K562 (cell line): ENCODE results near the gene CCDC85C. TPM values are rescaled to one million over a fixed set of nuclear protein-coding genes. Genes with fewer than 3 reads are reported as not detected.

Source experiments
- CHD4 ChIP-seq: fragments of 200-600 bp; sonication (generic); IDR thresholded peaks from 3 replicates; pipeline ENCODE4 v1.6.1; 2012; ENCODE audit warnings: low read depth, mild to moderate bottlenecking, mixed read lengths, low read length, inconsistent platforms; ENCODE audit not compliant: insufficient read depth, insufficient replicate concordance, poor library complexity, severe bottlenecking
- COPS2 ChIP-seq: fragments of 450-650 bp; conservative IDR thresholded peaks from 2 replicates; pipeline ENCODE4 v1.6.1; 2016; ENCODE audit warnings: mild to moderate bottlenecking, moderate library complexity
- DMBX1 ChIP-seq: fragments of 250-450 bp; sonication (Bioruptor Pico); IDR thresholded peaks from 2 replicates; pipeline ENCODE4 v1.8.0; 2022; ENCODE audit warnings: inconsistent platforms, mild to moderate bottlenecking, moderate library complexity, borderline replicate concordance
- FUS ChIP-seq: fragments of 200-400 bp; formaldehyde crosslinking; optimal IDR thresholded peaks from 2 replicates; pipeline ENCODE3; 2017; ENCODE audit warnings: low read depth, low read length
- HMGXB4 ChIP-seq: sonication (generic); formaldehyde crosslinking; IDR thresholded peaks from 2 replicates; pipeline ENCODE4 v1.8.1; 2023; ENCODE audit warnings: mild to moderate bottlenecking, missing genetic modification reagents
- MIER1 ChIP-seq: fragments of 450-650 bp; IDR thresholded peaks from 2 replicates; pipeline ENCODE4 v1.6.1; 2016; ENCODE audit warnings: antibody characterized with exemption, mild to moderate bottlenecking, low read depth
- PHB2 ChIP-seq: fragments of 450-650 bp; IDR thresholded peaks from 2 replicates; pipeline ENCODE4 v1.6.1; 2017; ENCODE audit warnings: low read depth
- RAD21 ChIP-seq, 2 experiments: fragments of 250-450 bp in 1 of 2; fragments of 450-650 bp in 1 of 2; sonication (Bioruptor Pico) in 1 of 2; formaldehyde crosslinking in 1 of 2; IDR thresholded peaks in 1 of 2; conservative IDR thresholded peaks in 1 of 2; 2 replicates each; pipeline versions ENCODE4 v1.4.0 to v1.8.0; 2020 to 2022; ENCODE audit warnings: mild to moderate bottlenecking in 2 of 2, moderate library complexity in 1 of 2
- RBBP5 ChIP-seq: fragments of 200-600 bp; sonication (generic); IDR thresholded peaks from 2 replicates; pipeline ENCODE4 v1.6.1; 2012; ENCODE audit warnings: borderline replicate concordance, mild to moderate bottlenecking, low read length, control low read depth, inconsistent platforms; ENCODE audit not compliant: insufficient read depth, poor library complexity, severe bottlenecking
- TAF7 ChIP-seq: fragments of 450-650 bp; IDR thresholded peaks from 2 replicates; pipeline ENCODE4 v1.6.1; 2016; ENCODE audit warnings: missing genetic modification characterization, missing compliant biosample characterization
- THAP7 ChIP-seq: fragments of 250-450 bp; sonication (Bioruptor Pico); IDR thresholded peaks from 2 replicates; pipeline ENCODE4 v1.5.0; 2021
- ZBTB12 ChIP-seq: fragments of 250-450 bp; sonication (Bioruptor Pico); IDR thresholded peaks from 2 replicates; pipeline ENCODE4 v1.4.0; 2020
- ZEB2 ChIP-seq: fragments of 450-650 bp; IDR thresholded peaks from 2 replicates; pipeline ENCODE4 v1.6.1; 2016
- polyA plus RNA-seq, 8 experiments: library from polyadenylated mRNA; depleted of rRNA in 4 of 8; stranded (reverse) in 5 of 8; unstranded in 3 of 8; fragments of >200 nt; fragmentation: Nextera tagmentation in 2 of 8; fragmentation: Illumina TruSeq in 1 of 8; extraction: Ambion mirVana in 2 of 8; extraction: Trizol in 1 of 8; gene quantifications; 2 replicates each; pipeline versions ENCODE4 v1.2.1 to v1.2.3, GENCODE V29; 2011 to 2014; ENCODE audit warnings: inconsistent platforms in 1 of 8, missing spikeins in 1 of 8
- total RNA-seq, 7 experiments: library from RNA; depleted of rRNA in 6 of 7; stranded (reverse); fragments of >200 nt in 6 of 7; fragmentation: Illumina TruSeq in 2 of 7; extraction: Trizol in 2 of 7; gene quantifications; 2 replicates each; pipeline versions ENCODE4 v1.2.1 to v1.2.3, GENCODE V29; 2011 to 2021; ENCODE audit warnings: low replicate concordance in 1 of 7
- TF ChIP-seq, protein P1 (sequence below): fragments of 250-450 bp; sonication (Bioruptor Pico); IDR thresholded peaks from 2 replicates; pipeline ENCODE4 v1.8.0; 2022; ENCODE audit warnings: moderate library complexity, mild to moderate bottlenecking, inconsistent platforms
- TF ChIP-seq, protein P2 (sequence below): sonication (generic); formaldehyde crosslinking; IDR thresholded peaks from 2 replicates; pipeline ENCODE4 v1.8.0; 2022; ENCODE audit warnings: missing genetic modification reagents, mild to moderate bottlenecking, borderline replicate concordance
- TF ChIP-seq, protein P3 (sequence below), 3 experiments: IDR thresholded peaks in 2 of 3; conservative IDR thresholded peaks in 1 of 3; 2 replicates each; pipeline ENCODE4 v1.5.1; 2011 to 2012; ENCODE audit warnings: low read length in 3 of 3, mild to moderate bottlenecking in 3 of 3, control low read depth in 2 of 3, improper control_type of control experiment in 1 of 3, inconsistent platforms in 1 of 3, low read depth in 1 of 3, mixed read lengths in 1 of 3, moderate library complexity in 1 of 3; ENCODE audit not compliant: insufficient read depth in 2 of 3
- TF ChIP-seq, protein P4 (sequence below): fragments of 450-650 bp; IDR thresholded peaks from 2 replicates; pipeline ENCODE4 v1.6.1; 2018; ENCODE audit warnings: mild to moderate bottlenecking, low read depth; ENCODE audit not compliant: partially characterized antibody

CCDC85C gene
- total and polyA plus RNA-seq, 9 of the 15 experiments (the other 6 are each of a cell fraction or from before 2014, with no cell fraction given) = 0.18 to 22.0 (median 6.3) TPM

DNA sequence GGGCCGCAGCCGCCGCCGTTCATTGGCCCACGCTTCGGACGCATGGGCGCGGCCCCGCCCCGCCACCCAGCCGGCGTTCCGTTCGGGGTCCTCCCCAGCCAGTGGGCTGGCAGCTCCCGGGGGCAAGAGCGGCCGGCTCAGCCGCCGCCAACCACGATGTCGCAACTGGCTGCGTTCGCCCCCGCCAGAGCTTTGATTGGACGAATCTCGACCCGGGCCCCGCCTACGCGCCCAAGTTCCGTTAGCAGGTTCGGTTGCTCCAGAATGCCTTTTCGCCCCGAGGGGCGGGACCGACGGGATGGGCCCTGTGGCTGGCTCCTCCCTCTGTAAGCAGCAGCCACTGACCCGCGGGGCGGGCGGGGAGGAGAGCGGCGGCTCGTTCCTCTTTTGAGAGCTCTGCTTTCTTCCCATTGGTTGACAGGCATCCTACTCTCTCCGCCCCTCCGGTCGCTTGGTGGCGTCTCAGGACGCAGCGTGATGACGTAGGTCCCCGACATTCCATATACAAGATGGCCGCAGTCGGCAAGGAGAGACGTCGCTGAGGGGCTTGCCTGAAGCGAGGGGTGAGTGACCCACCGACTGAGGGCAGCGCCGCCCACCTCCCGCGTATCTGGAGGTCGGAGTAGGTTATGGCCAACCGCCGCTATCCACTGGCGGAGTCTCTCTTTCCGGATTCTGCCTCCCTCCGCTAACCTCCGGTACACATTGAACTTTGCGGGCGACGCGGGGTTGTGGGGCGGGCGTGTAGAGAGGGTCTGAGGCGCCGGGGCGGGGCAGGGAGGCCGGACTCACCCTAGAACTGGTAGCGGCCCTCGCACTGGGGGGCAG, 122.9 kb downstream of the CCDC85C start, which contains the start of gene CCNK (continued):
- TF ChIP-seq, protein P1, sequence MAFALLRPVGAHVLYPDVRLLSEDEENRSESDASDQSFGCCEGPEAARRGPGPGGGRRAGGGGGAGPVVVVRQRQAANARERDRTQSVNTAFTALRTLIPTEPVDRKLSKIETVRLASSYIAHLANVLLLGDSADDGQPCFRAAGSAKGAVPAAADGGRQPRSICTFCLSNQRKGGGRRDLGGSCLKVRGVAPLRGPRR (CRISPR knock-in tag) = no peak
- TF ChIP-seq DMBX1 (CRISPR knock-in tag) = no peak
- TF ChIP-seq COPS2 = no peak
- no peak for TF ChIP-seq FUS
- no peak for TF ChIP-seq RAD21 (CRISPR knock-in tag; conservative IDR thresholded peaks at IDR 0.05 in 1 of 2, IDR thresholded peaks at IDR 0.05 in 1 of 2)
- TF ChIP-seq TAF7 (tag) = peak; percentile 84
- TF ChIP-seq, protein P2, sequence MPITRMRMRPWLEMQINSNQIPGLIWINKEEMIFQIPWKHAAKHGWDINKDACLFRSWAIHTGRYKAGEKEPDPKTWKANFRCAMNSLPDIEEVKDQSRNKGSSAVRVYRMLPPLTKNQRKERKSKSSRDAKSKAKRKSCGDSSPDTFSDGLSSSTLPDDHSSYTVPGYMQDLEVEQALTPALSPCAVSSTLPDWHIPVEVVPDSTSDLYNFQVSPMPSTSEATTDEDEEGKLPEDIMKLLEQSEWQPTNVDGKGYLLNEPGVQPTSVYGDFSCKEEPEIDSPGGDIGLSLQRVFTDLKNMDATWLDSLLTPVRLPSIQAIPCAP (CRISPR knock-in tag) = no peak
- no peak for TF ChIP-seq MIER1
- TF ChIP-seq HMGXB4 (CRISPR knock-in tag) = no peak
- no peak for TF ChIP-seq THAP7
- no peak for TF ChIP-seq ZEB2
- peak; percentile 94 for TF ChIP-seq ZBTB12 (CRISPR knock-in tag)
- TF ChIP-seq, protein P3, sequence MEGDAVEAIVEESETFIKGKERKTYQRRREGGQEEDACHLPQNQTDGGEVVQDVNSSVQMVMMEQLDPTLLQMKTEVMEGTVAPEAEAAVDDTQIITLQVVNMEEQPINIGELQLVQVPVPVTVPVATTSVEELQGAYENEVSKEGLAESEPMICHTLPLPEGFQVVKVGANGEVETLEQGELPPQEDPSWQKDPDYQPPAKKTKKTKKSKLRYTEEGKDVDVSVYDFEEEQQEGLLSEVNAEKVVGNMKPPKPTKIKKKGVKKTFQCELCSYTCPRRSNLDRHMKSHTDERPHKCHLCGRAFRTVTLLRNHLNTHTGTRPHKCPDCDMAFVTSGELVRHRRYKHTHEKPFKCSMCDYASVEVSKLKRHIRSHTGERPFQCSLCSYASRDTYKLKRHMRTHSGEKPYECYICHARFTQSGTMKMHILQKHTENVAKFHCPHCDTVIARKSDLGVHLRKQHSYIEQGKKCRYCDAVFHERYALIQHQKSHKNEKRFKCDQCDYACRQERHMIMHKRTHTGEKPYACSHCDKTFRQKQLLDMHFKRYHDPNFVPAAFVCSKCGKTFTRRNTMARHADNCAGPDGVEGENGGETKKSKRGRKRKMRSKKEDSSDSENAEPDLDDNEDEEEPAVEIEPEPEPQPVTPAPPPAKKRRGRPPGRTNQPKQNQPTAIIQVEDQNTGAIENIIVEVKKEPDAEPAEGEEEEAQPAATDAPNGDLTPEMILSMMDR (IDR thresholded peaks at IDR 0.05 in 2 of 3, conservative IDR thresholded peaks at IDR 0.05 in 1 of 3; ENCODE audit: insufficient read depth in 2 of 3, low read depth in 1 of 3, low read length in 3 of 3) = no peak
- TF ChIP-seq RBBP5 = peak; percentile 92
- TF ChIP-seq CHD4 = no peak
- TF ChIP-seq, protein P4, sequence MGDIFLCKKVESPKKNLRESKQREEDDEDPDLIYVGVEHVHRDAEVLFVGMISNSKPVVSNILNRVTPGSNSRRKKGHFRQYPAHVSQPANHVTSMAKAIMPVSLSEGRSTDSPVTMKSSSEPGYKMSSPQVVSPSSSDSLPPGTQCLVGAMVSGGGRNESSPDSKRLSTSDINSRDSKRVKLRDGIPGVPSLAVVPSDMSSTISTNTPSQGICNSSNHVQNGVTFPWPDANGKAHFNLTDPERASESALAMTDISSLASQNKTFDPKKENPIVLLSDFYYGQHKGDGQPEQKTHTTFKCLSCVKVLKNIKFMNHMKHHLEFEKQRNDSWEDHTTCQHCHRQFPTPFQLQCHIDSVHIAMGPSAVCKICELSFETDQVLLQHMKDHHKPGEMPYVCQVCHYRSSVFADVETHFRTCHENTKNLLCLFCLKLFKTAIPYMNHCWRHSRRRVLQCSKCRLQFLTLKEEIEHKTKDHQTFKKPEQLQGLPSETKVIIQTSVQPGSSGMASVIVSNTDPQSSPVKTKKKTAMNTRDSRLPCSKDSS = no peak
- TF ChIP-seq PHB2 = no peak
